Smooth muscle cell (in vitro differentiated cells): ENCODE data around the gene RPS6KA5. TPM values are rescaled to one million over a fixed set of nuclear protein-coding genes. Genes with fewer than 3 reads are reported as not detected.

Source experiments
- DNase-seq: peaks from one replicate; lab custom pipeline; 2025; ENCODE audit not compliant: unreplicated experiment; lab: John Stamatoyannopoulos, UW
- H2AFZ ChIP-seq: fragments of 200-600 bp; sonication (generic); 2 replicates; pipeline ENCODE4 v1.6.0; 2016; ENCODE audit warnings: antibody characterized with exemption, low read depth, mild to moderate bottlenecking
- H3F3A ChIP-seq: fragments of 200-600 bp; sonication (generic); 2 replicates; pipeline ENCODE4 v1.6.0; 2017; ENCODE audit warnings: antibody characterized with exemption, low read depth
- H3K27ac ChIP-seq: fragments of 200-600 bp; sonication (generic); 2 replicates; pipeline ENCODE4 v1.5.1; 2016; ENCODE audit warnings: low read depth, mild to moderate bottlenecking
- H3K27me3 ChIP-seq: fragments of 200-600 bp; sonication (generic); 2 replicates; pipeline ENCODE4 v1.6.1; 2016; ENCODE audit warnings: low read depth, mild to moderate bottlenecking
- H3K36me3 ChIP-seq: fragments of 200-600 bp; sonication (generic); 2 replicates; pipeline ENCODE4 v1.5.1; 2016; ENCODE audit warnings: low read depth
- H3K4me1 ChIP-seq: fragments of 200-600 bp; sonication (generic); 2 replicates; pipeline ENCODE4 v1.5.1; 2016; ENCODE audit warnings: low read depth
- H3K4me2 ChIP-seq: fragments of 200-600 bp; sonication (generic); 2 replicates; pipeline ENCODE4 v1.6.0; 2016; ENCODE audit warnings: mild to moderate bottlenecking
- H3K4me3 ChIP-seq: fragments of 200-600 bp; sonication (generic); 2 replicates; pipeline ENCODE4 v1.5.1; 2016; ENCODE audit warnings: mild to moderate bottlenecking
- H3K79me2 ChIP-seq: fragments of 200-600 bp; sonication (generic); 2 replicates; pipeline ENCODE4 v1.6.0; 2016; ENCODE audit warnings: low read depth, mild to moderate bottlenecking
- H3K9ac ChIP-seq: fragments of 200-600 bp; sonication (generic); 2 replicates; pipeline ENCODE4 v1.6.0; 2016; ENCODE audit warnings: low read depth
- H3K9me3 ChIP-seq: fragments of 200-600 bp; sonication (generic); replicated peaks from 2 replicates; pipeline ENCODE4 v1.5.1; 2016; ENCODE audit warnings: low read depth
- H4K20me1 ChIP-seq: fragments of 200-600 bp; sonication (generic); 2 replicates; pipeline ENCODE4 v1.6.0; 2016; ENCODE audit warnings: low read depth
- CTCF ChIP-seq: fragments of 200-600 bp; sonication (generic); IDR thresholded peaks from 2 replicates; pipeline ENCODE4 v1.5.1; 2017; ENCODE audit warnings: borderline replicate concordance, mild to moderate bottlenecking, antibody characterized with exemption; ENCODE audit not compliant: insufficient read depth, poor library complexity, severe bottlenecking
- WGBS: methylation state at CpG from one replicate; pipeline ENCODE4 v1.1.7; 2016; ENCODE audit warnings: low lambda C conversion rate; 5-methylcytosine and 5-hydroxymethylcytosine counted together
- polyA plus RNA-seq: library from polyadenylated mRNA; unstranded; fragments of >200 nt; fragmentation: Nextera tagmentation; extraction: Ambion mirVana; gene quantifications from 2 replicates; pipeline ENCODE4 v1.2.1, GENCODE V29; 2016
- total RNA-seq: library from RNA; depleted of rRNA; stranded (reverse); fragments of >200 nt; gene quantifications from 2 replicates; pipeline ENCODE4 v1.2.3, GENCODE V29; 2014

RPS6KA5 gene
- total and polyA plus RNA-seq, 2 experiments from 2014 or later, result 1.0 to 1.5 TPM

- no peak for DNase-seq
- 80% methylated on average over 21 of the region's 21 CpGs for WGBS
Measured at GRCh38 chr14:90805662-90806540, 254.5 kb downstream of the RPS6KA5 start.

GRCh38 chr14:90805084-90805391, 255.4 kb downstream of the RPS6KA5 start:
- Histone ChIP-seq H2AFZ (no peak overlapping the region), H3K27ac (no peak overlapping the region), H3K36me3 (no peaks in the 10 kb centered on the region), H4K20me1 (peaks cover 30% of the 10 kb centered on the region), H3K4me2 (no peak overlapping the region), H3F3A (no peaks in the 10 kb centered on the region), H3K79me2 (peaks cover 32% of the 10 kb centered on the region), H3K9ac (no peak overlapping the region), H3K4me1 (no peaks in the 10 kb centered on the region), H3K4me3 (no peak overlapping the region), H3K27me3 (no peaks in the 10 kb centered on the region), H3K9me3 (no peaks in the 10 kb centered on the region)
- no peak for TF ChIP-seq CTCF
- WGBS, result 96% methylated on average over 13 of the region's 13 CpGs
- no peak for DNase-seq

More at GRCh38 chr14:90805662-90806540, 254.5 kb downstream of the RPS6KA5 start:
- H3K9me3 ChIP-seq, result no peaks in the 10 kb centered on the region
- no peaks in the 10 kb centered on the region for H3K4me1 ChIP-seq
- peaks cover 37% of the 10 kb centered on the region for H3K79me2 ChIP-seq
- H3K27me3 ChIP-seq, result no peaks in the 10 kb centered on the region
- H3K4me3 ChIP-seq, result no peak overlapping the region
- TF ChIP-seq CTCF, result no peak
- no peak overlapping the region for H3K27ac ChIP-seq
- no peaks in the 10 kb centered on the region for H3K36me3 ChIP-seq
- no peak overlapping the region for H2AFZ ChIP-seq
- no peak overlapping the region for H3K9ac ChIP-seq
- peaks cover 39% of the 10 kb centered on the region for H4K20me1 ChIP-seq
- no peak overlapping the region for H3K4me2 ChIP-seq
- H3F3A ChIP-seq, result no peaks in the 10 kb centered on the region

- Histone ChIP-seq H4K20me1 (peaks cover 29% of the 10 kb centered on the region), H3K79me2 (peaks cover 27% of the 10 kb centered on the region), H3K27ac (no peak overlapping the region), H3K36me3 (no peaks in the 10 kb centered on the region), H3K27me3 (no peaks in the 10 kb centered on the region), H3K4me3 (no peak overlapping the region), H3K4me1 (no peaks in the 10 kb centered on the region), H2AFZ (no peak overlapping the region), H3K9me3 (no peaks in the 10 kb centered on the region), H3K9ac (no peak overlapping the region), H3F3A (no peaks in the 10 kb centered on the region), H3K4me2 (no peak overlapping the region)
- no peak for DNase-seq
- TF ChIP-seq CTCF, result no peak
- WGBS, result 85% methylated on average over 16 of the region's 18 CpGs
Measured at GRCh38 chr14:90804292-90805083, 256.0 kb downstream of the RPS6KA5 start.
